Measurements from ENCODE around the gene KIRREL3. TPM values are rescaled to one million over a fixed set of nuclear protein-coding genes. Genes with fewer than 3 reads are reported as not detected.

The KIRREL3 gene
- total RNA-seq, 1 experiment from 2014 or later = 0.44 TPM

- ChIA-PET POLR2A (ENCODE audit: unreplicated experiment) (no interaction called here), CTCF (no interaction called here)
- Histone ChIP-seq H3K27ac (ENCODE audit: low read length) (no peak overlapping the region), H3K36me3 (ENCODE audit: low read depth, low read length) (no peaks in the 10 kb centered on the region), H4K20me1 (ENCODE audit: low read length) (no peaks in the 10 kb centered on the region), H3K4me2 (ENCODE audit: low read length) (no peak overlapping the region), H3K79me2 (ENCODE audit: low read length) (no peaks in the 10 kb centered on the region), H3K9ac (ENCODE audit: low read length) (no peak overlapping the region), H3K27me3 (ENCODE audit: low read length) (peaks cover 82% of the 10 kb centered on the region), H3K9me3 (ENCODE audit: low read length) (no peaks in the 10 kb centered on the region), H3K4me1 (ENCODE audit: insufficient read depth, low read length) (no peaks in the 10 kb centered on the region), H3K4me3 (ENCODE audit: low read length) (no peak overlapping the region), H2AFZ (ENCODE audit: low read length) (no peak overlapping the region), H3K9me2 (replicated peaks; ENCODE audit: low read length) (no peaks in the 10 kb centered on the region), H3F3A (ENCODE audit: low read length, unreplicated experiment) (no peaks in the 10 kb centered on the region)
- intact Hi-C loops (cut with micrococcal nuclease) = no loop called here
- DNase-seq = no peak
- TF ChIP-seq EZH2phosphoT487 (IDR thresholded peaks at IDR 0.05; ENCODE audit: borderline replicate concordance, low read length) (no peak), CTCF (conservative IDR thresholded peaks at IDR 0.05; ENCODE audit: low read depth, low read length) (no peak), EZH2 (IDR thresholded peaks at IDR 0.05; ENCODE audit: low read length, unreplicated experiment) (no peak)
- BruUV-seq (replicated peaks) = no TSS peak
- ATAC-seq = no peak
These were observed 324.0 kb downstream of the KIRREL3 start for GRCh38 chr11:126676536-126676935.

- ChIA-PET CTCF (interaction anchor here (0.6 kb wide), 1 partner anchor 317 kb away, joined by 3 read pairs; no protein-coding TSS in a partner anchor), POLR2A (ENCODE audit: unreplicated experiment) (no interaction called here)
- Histone ChIP-seq H3K9ac (ENCODE audit: low read length) (no peak overlapping the region), H3K4me1 (ENCODE audit: insufficient read depth, low read length) (no peaks in the 10 kb centered on the region), H3K27ac (ENCODE audit: low read length) (no peak overlapping the region), H2AFZ (ENCODE audit: low read length) (no peak overlapping the region), H3K36me3 (ENCODE audit: low read depth, low read length) (no peaks in the 10 kb centered on the region), H3K79me2 (ENCODE audit: low read length) (no peaks in the 10 kb centered on the region), H3K4me3 (ENCODE audit: low read length) (no peak overlapping the region), H3K27me3 (ENCODE audit: low read length) (peaks cover 81% of the 10 kb centered on the region), H3K9me2 (replicated peaks; ENCODE audit: low read length) (no peaks in the 10 kb centered on the region), H3F3A (ENCODE audit: low read length, unreplicated experiment) (no peaks in the 10 kb centered on the region), H3K9me3 (ENCODE audit: low read length) (no peaks in the 10 kb centered on the region), H4K20me1 (ENCODE audit: low read length) (no peaks in the 10 kb centered on the region), H3K4me2 (ENCODE audit: low read length) (no peak overlapping the region)
- intact Hi-C loops (cut with micrococcal nuclease) = no loop called here
- no peak for TF ChIP-seq EZH2 (IDR thresholded peaks at IDR 0.05; ENCODE audit: low read length, unreplicated experiment)
- no peak for ATAC-seq
- no peak for DNase-seq
- BruUV-seq (replicated peaks) = no TSS peak
These were observed 327.3 kb downstream of the KIRREL3 start for GRCh38 chr11:126673319-126673718.

GRCh38 chr11:126669416-126669815 lies 331.2 kb downstream of the KIRREL3 start:
- no peak overlapping the region for H3K27ac ChIP-seq (ENCODE audit: low read length)
- H3K27me3 ChIP-seq (ENCODE audit: low read length) = peaks cover 76% of the 10 kb centered on the region
- intact Hi-C loops (cut with micrococcal nuclease) = no loop called here
- no peaks in the 10 kb centered on the region for H3F3A ChIP-seq (ENCODE audit: low read length, unreplicated experiment)
- H3K9me2 ChIP-seq (replicated peaks; ENCODE audit: low read length) = no peaks in the 10 kb centered on the region
- H3K9me3 ChIP-seq (ENCODE audit: low read length) = no peaks in the 10 kb centered on the region
- ChIA-PET POLR2A (ENCODE audit: unreplicated experiment) (no interaction called here), CTCF (no interaction called here)
- no peak for ATAC-seq
- no peak for DNase-seq
- TF ChIP-seq CTCF (conservative IDR thresholded peaks at IDR 0.05; ENCODE audit: low read depth, low read length) (no peak), EZH2 (IDR thresholded peaks at IDR 0.05; ENCODE audit: low read length, unreplicated experiment) (no peak), EZH2phosphoT487 (IDR thresholded peaks at IDR 0.05; ENCODE audit: borderline replicate concordance, low read length) (no peak)
- no peaks in the 10 kb centered on the region for H3K79me2 ChIP-seq (ENCODE audit: low read length)
- no peaks in the 10 kb centered on the region for H4K20me1 ChIP-seq (ENCODE audit: low read length)
- no peaks in the 10 kb centered on the region for H3K4me1 ChIP-seq (ENCODE audit: insufficient read depth, low read length)
- no TSS peak for BruUV-seq (replicated peaks)
- H3K4me2 ChIP-seq (ENCODE audit: low read length) = no peak overlapping the region
- H3K9ac ChIP-seq (ENCODE audit: low read length) = no peak overlapping the region
- H3K36me3 ChIP-seq (ENCODE audit: low read depth, low read length) = no peaks in the 10 kb centered on the region
- H2AFZ ChIP-seq (ENCODE audit: low read length) = no peak overlapping the region
- H3K4me3 ChIP-seq (ENCODE audit: low read length) = no peak overlapping the region

Data from PC-3 (cell line).